Subcutaneous abdominal adipose tissue (tissue), 5 donors: ENCODE measurements around the gene RTCA.
A peak's percentile ranks its signal among the peaks of the same experiment; 100 is the strongest.
"Not testable (repeated sequence)": the region's sequence is repeated elsewhere in the genome, so short reads cannot be mapped to it uniquely, and the experiment has no call there.

Source experiments
- H3K27ac ChIP-seq: one replicate; pipeline ENCODE4 v1.7.0; 2013; ENCODE audit warnings: low read depth, mild to moderate bottlenecking, inconsistent platforms, low read length, moderate library complexity
- H3K27me3 ChIP-seq, 5 donors: one replicate each; pipeline ENCODE4 v1.7.0; 2013; ENCODE audit warnings: low read length in 5 of 5, inconsistent platforms in 1 of 5; ENCODE audit not compliant: control insufficient read depth in 5 of 5, insufficient read depth in 4 of 5
- H3K36me3 ChIP-seq, 5 donors: one replicate each; pipeline ENCODE4 v1.7.0; 2013; ENCODE audit warnings: low read length in 5 of 5; ENCODE audit not compliant: control insufficient read depth in 5 of 5, insufficient read depth in 5 of 5
- H3K4me1 ChIP-seq, 5 donors: one replicate each; pipeline ENCODE4 v1.7.0; 2013; ENCODE audit warnings: low read length in 5 of 5, mild to moderate bottlenecking in 3 of 5, moderate library complexity in 1 of 5; ENCODE audit not compliant: control insufficient read depth in 5 of 5, insufficient read depth in 5 of 5
- H3K4me3 ChIP-seq, 5 donors: one replicate each; pipeline ENCODE4 v1.7.0; 2013; ENCODE audit warnings: low read length in 5 of 5, low read depth in 1 of 5
- H3K9ac ChIP-seq, 5 donors: one replicate each; pipeline ENCODE4 v1.7.0; 2013; ENCODE audit warnings: low read length in 5 of 5, mild to moderate bottlenecking in 4 of 5, moderate library complexity in 3 of 5
- H3K9me3 ChIP-seq, 5 donors: one replicate each; pipeline ENCODE4 v1.7.0; 2013; ENCODE audit warnings: low read length in 5 of 5; ENCODE audit not compliant: control insufficient read depth in 5 of 5
- donor health status: healthy.
- donor health status: healthy.
- donor health status: healthy.
- donor health status: healthy.
- donor health status: healthy.

The RTCA gene

DNA sequence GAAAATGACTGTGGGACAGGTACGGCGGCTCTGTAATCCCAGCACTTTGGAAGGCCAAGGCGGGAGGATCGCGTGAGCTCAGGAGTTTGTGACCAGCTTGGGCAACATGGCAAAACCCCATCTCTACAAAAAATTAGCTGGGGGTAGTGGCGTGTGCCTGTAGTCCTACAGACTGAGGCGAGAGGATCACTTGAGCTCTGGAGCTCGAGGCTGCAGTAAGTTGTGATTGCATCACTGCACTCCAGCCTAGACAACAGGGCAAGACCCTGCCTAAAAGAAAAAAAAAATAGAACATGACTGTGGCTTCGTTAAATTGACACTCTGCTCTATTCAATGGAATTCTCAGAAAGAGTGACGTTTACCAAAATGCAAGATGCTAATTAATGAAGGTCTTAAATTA is 12.5 kb upstream of the RTCA start:
- Histone ChIP-seq H3K4me1 (peaks cover 3 to 17% (median 15%) of the 10 kb centered on the region in 5 donors), H3K36me3 (no peaks in the 10 kb centered on the region), H3K27me3 (no peaks in the 10 kb centered on the region), H3K9ac (no peak overlapping the region), H3K4me3 (no peak overlapping the region), H3K9me3 (no peaks in the 10 kb centered on the region), H3K27ac (no peak overlapping the region)

DNA sequence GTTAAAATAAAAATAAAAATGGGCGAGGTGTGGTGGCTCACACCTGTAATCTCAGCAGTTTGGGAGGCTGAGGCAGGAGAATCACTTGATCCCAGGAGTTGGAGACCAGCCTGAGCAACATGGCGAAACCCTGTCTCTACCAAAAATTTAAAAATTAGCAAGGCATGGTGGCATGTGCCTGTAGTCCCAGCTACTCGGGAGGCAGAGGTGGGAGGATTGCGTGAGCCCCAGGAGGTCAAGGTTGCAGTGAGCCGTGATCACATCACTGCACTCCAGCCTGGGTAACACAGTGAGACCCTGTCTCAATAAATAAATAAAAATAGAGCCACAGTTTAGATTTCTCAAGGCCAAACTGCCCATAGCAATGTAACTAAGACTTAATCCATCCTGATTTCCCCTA is 9.7 kb upstream of the RTCA start:
- not testable (repeated sequence) for H3K4me3 ChIP-seq

DNA sequence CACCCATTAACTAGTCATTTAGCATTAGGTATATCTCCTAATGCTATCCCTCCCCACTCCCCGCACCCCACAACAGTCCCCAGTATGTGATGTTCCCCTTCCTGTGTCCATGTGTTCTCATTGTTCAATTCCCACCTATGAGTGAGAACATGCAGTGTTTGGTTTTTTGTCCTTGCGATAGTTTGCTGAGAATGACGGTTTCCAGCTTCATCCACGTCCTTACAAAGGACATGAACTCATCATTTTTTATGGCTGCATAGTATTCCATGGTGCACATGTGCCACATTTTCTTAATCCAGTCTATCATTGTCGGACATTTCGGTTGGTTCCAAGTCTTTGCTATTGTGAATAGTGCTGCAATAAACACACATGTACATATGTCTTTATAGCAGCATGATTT is 7.6 kb upstream of the RTCA start:
- H3K4me1 ChIP-seq, H3K27me3 ChIP-seq, H3K36me3 ChIP-seq, H3K9me3 ChIP-seq, H3K9ac ChIP-seq, H3K27ac ChIP-seq, H3K4me3 ChIP-seq: not testable (repeated sequence)

More for the DNA sequence above, 9.7 kb upstream of the RTCA start:
- not testable (repeated sequence) for H3K9ac ChIP-seq, H3K27ac ChIP-seq, H3K36me3 ChIP-seq, H3K9me3 ChIP-seq, H3K4me1 ChIP-seq, H3K27me3 ChIP-seq

DNA sequence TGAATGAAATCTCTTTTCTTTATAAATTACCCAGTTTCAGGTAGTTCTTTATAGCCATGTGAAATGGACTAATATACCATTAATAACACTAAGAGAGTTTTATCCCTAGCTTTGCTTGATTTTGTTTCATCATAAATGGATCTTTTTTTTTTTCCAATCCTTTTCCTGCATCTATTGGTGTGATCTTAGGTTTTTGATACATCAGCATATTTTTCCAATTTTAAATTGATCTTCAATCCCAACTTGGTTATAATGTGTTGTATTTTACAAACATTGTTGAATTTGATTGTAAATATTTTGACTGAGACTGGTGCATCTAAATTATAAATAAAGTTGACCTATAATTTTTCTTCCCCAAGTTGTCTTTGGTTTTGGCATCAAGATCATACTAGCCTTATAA is 4.3 kb upstream of the RTCA start:
- H3K36me3 ChIP-seq, result no peaks in the 10 kb centered on the region
- no peak overlapping the region for H3K27ac ChIP-seq
- H3K4me3 ChIP-seq, result no peak overlapping the region
- no peaks in the 10 kb centered on the region for H3K9me3 ChIP-seq
- peaks cover 0 to 15% (median 11%) of the 10 kb centered on the region in 5 donors for H3K4me1 ChIP-seq
- H3K27me3 ChIP-seq, result no peaks in the 10 kb centered on the region
- no peak overlapping the region for H3K9ac ChIP-seq

DNA sequence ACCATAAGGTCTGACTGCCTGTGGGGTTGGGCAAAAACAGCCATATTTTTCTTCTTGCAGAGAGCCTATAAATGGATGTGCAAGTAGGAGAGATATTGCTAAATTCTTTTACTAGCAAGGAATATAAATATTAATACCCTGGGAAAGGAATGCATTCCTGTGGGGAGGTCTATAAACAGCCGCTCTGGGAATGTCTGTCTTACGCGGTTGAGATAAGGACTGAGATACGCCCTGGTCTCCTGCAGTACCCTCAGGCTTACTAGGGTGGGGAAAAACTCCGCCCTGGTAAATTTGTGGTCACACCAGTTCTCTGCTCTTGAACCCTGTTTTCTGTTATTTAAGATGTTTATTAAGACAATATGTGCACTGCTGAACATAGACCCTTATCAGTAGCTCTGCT is 1.9 kb upstream of the RTCA start:
- peaks cover 2 to 32% (median 23%) of the 10 kb centered on the region in 5 donors for H3K4me1 ChIP-seq
- H3K36me3 ChIP-seq, result peaks cover 7 to 13% (median 11%) of the 10 kb centered on the region in 5 donors
- not testable (repeated sequence) for H3K4me3 ChIP-seq, H3K27ac ChIP-seq, H3K9me3 ChIP-seq, H3K27me3 ChIP-seq, H3K9ac ChIP-seq

DNA sequence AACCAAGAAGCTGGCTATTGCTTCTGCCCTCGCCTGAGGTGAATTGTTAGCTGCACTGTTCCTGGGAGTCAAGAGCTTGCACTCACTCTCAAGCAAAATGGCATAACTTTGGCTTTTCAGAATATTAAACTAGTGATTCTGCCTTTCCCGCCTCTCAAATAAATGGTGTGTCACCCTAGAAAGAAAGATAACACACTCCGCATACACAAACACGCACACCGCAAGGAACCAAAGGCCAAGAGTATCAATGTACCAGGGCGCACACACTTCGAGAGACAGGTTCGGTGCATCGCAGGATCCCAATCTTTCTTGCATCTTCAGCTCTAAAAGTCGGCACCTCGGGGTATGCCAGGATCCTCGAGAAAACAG is 470 bp upstream of the RTCA start:
- peaks cover 15 to 24% (median 18%) of the 10 kb centered on the region in 5 donors for H3K36me3 ChIP-seq
- H3K27me3 ChIP-seq, result no peaks in the 10 kb centered on the region
- H3K27ac ChIP-seq, result peak overlapping the region; percentile 75
- H3K9me3 ChIP-seq, result no peaks in the 10 kb centered on the region
- peak overlapping the region; percentile 48 to 96 (median 89) for H3K9ac ChIP-seq
- H3K4me3 ChIP-seq, result peak overlapping the region; percentile 88 to 100 (median 96)
- peaks cover 2 to 35% (median 23%) of the 10 kb centered on the region in 5 donors for H3K4me1 ChIP-seq

DNA sequence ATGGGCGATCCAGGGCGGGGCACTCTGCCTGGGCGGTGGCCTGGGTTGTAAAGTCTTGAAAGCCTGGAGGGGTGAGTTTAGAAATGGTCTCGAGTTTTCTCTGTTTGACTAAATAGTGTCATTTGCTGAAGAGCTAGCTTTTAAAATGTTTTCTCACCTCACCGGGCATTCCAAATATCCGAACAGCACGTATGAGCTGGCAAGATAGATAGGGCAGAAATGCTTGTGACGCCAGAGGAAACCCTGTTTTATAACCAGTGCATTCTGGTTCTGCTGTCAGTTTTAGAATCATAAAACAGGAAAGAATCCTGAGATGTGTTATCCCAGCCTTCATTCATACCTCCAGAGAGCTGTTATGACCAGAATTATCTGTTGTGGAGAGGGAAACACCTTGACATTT is 725 bp downstream of the RTCA start:
- Histone ChIP-seq H3K4me3 (peak overlapping the region; percentile 88 to 100 (median 96)), H3K4me1 (peaks cover 2 to 35% (median 23%) of the 10 kb centered on the region in 5 donors), H3K36me3 (peaks cover 21 to 36% (median 27%) of the 10 kb centered on the region in 5 donors), H3K9ac (peak overlapping the region; percentile 32 to 96 (median 89)), H3K27me3 (no peaks in the 10 kb centered on the region), H3K27ac (peak overlapping the region; percentile 75), H3K9me3 (no peaks in the 10 kb centered on the region)

DNA sequence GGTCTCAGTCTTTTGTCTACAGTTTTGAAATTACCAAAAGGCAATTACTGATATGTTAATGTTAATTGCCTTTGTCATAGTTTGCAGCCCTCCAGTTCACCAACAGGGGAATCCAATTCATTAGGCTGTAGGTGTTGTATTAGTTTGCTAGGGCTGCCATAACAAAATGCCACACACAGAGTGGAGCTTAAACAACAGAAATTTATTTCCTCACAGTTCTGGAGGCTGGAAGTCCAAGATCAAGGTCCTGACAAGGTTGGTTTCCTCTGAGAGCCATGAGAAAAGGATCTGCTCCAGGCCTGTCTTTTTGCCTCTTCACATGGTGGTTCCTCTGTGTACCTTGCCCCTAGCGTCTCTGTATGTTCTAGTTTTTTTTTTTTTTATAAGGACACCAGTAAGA is 1.3 kb downstream of the RTCA start:
- Histone ChIP-seq H3K9me3 (no peaks in the 10 kb centered on the region), H3K9ac (peak overlapping the region in 2 of 5 donors; percentile 88 to 96), H3K4me3 (peak overlapping the region; percentile 88 to 100 (median 96)), H3K27me3 (no peaks in the 10 kb centered on the region), H3K4me1 (peaks cover 2 to 35% (median 23%) of the 10 kb centered on the region in 5 donors), H3K36me3 (peaks cover 25 to 41% (median 28%) of the 10 kb centered on the region in 5 donors), H3K27ac (no peak overlapping the region)

DNA sequence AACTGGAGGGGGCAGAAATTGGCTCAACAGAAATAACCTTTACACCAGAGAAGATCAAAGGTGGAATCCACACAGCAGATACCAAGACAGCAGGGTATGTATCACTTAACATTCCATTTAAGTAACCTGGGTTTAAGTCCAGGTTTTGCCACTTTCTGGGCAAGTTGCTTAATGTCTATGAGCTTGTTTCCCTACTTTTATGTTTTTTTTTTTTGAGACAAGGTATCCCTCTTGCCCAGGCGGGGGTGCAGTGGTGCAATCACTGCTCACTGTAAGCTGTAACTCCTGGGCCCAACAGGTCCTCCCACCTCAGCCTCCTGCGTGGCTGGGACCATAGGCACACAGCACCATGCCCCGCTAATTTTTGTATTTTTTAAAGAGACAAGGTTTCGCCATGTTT is 2.2 kb downstream of the RTCA start:
- H3K36me3 ChIP-seq, result peaks cover 28 to 46% (median 33%) of the 10 kb centered on the region in 5 donors
- no peak overlapping the region for H3K9ac ChIP-seq
- peaks cover 2 to 35% (median 23%) of the 10 kb centered on the region in 5 donors for H3K4me1 ChIP-seq
- no peaks in the 10 kb centered on the region for H3K27me3 ChIP-seq
- no peak overlapping the region for H3K27ac ChIP-seq
- no peaks in the 10 kb centered on the region for H3K9me3 ChIP-seq
- no peak overlapping the region for H3K4me3 ChIP-seq

DNA sequence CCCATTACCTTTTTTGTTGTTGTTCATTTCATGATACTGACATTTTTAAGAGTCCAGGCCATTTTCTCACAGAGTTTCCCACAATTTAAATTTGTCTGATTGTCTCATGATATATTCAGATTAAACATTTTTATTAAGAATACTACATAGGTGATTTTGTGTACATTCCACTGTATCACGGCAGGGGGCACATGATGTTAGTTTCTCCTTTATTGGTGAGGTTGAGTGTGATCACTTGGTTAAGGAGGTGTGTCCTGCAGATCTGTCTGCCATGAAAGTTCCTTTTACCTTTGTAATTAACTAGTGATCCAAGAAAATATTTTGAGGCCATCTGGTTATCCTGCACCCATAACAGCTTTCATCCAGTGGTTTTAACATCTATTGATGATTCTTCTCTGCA is 11.8 kb downstream of the RTCA start:
- no peak overlapping the region for H3K27ac ChIP-seq
- H3K4me3 ChIP-seq, result no peak overlapping the region
- no peaks in the 10 kb centered on the region for H3K27me3 ChIP-seq
- peak overlapping the region in 1 of 5 donors; percentile 7 for H3K9ac ChIP-seq
- H3K36me3 ChIP-seq, result peaks cover 71 to 88% (median 77%) of the 10 kb centered on the region in 5 donors
- no peaks in the 10 kb centered on the region for H3K9me3 ChIP-seq
- H3K4me1 ChIP-seq, result peaks cover 0 to 3% (median 0%) of the 10 kb centered on the region in 5 donors
